AG08396 (cell line): ENCODE results near the gene TNF.

Source experiments
- DNase-seq: peaks from one replicate; pipeline ENCODE4 v3.0.0; 2012; ENCODE audit warnings: low spot score, mixed read lengths

Gene TNF

DNA sequence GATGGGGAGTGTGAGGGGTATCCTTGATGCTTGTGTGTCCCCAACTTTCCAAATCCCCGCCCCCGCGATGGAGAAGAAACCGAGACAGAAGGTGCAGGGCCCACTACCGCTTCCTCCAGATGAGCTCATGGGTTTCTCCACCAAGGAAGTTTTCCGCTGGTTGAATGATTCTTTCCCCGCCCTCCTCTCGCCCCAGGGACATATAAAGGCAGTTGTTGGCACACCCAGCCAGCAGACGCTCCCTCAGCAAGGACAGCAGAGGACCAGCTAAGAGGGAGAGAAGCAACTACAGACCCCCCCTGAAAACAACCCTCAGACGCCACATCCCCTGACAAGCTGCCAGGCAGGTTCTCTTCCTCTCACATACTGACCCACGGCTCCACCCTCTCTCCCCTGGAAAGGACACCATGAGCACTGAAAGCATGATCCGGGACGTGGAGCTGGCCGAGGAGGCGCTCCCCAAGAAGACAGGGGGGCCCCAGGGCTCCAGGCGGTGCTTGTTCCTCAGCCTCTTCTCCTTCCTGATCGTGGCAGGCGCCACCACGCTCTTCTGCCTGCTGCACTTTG, at the start of gene TNF:
TNF (plus strand) TSS at position 231 of the 567 bp plus-strand sequence; CDS start at position 408, 177 bp downstream.
- DNase-seq = no peak

DNA sequence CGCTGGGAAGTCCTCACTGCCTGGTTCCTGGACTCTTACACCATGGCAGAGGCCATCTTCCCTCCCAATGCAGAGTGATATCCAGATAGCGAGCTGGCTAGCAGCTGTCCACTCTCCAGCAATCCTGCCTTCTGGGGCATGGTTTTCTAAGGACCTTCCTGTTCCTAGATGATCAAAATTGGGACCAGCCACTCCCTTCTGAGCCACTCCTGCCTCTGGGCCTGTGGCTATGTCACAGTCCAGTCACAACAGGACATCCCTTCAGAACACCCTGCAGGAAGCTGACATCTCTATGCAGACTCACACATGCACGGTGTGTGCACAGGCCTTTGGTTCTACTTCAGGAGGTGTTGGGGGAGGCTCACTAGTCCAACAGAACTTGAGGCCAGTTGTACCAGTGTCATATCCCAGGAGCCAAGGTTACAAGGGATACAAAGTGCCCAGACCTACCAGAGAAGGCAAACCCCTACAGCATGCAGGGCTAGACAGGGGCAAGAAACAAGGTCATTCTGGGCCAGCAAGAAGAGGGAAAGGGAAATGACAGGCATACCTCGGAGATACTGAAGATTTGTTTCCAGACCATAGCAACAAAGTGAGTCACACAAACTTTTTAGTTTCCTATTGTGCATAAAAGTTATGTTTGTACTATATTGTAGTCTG, 49.3 kb upstream of the TNF start:
- no peak for DNase-seq

DNA sequence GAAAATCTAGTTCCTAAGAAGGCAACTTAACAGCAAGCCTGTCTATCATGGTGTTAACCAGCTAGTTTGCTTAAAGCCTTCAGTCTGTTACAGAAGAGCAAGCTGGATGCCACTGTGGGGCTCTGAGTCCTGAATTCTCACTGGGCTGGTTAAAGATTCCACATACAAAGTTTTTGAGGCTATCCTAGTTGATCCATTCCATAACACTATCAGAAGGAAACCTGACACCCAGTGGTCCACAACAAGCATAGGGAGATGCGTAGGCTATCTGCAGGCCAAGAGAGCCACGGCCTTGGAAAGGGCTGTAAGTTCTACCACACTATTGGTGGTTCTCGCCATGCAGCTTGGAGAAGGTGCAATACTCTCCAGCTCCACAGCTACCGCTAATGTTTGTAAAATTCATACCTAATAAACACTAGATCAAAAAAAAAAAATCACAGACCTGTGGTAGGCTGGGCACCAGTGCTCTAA, 47.0 kb upstream of the TNF start:
- no peak for DNase-seq

DNA sequence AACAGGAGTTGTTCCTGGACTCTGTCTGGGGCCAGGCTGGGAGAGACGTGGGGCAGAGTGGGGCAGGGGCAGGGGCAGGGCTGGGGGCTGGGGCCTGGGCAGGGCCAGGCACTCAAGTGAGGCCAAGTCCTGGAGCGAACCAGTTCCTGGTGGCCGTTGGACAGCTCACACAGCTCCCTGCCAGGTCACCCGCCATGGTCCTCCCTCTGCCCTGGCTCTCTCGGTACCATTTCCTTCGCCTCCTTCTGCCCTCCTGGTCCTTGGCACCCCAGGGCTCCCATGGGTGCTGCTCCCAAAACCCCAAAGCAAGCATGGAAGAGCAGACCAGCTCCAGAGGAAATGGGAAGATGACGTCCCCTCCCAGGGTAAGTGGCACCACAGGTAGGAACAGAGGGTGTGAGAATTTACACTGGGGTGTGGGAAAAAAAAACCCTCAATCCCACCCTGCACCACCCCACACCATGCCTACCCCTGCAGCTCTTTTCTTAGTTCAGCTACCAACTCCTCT, 46.5 kb upstream of the TNF start, which contains the start of gene MCCD1:
MCCD1 (plus strand) TSS at position 142 of the 508 bp plus-strand sequence; CDS start at position 195, 53 bp downstream.
- DNase-seq = no peak

DNA sequence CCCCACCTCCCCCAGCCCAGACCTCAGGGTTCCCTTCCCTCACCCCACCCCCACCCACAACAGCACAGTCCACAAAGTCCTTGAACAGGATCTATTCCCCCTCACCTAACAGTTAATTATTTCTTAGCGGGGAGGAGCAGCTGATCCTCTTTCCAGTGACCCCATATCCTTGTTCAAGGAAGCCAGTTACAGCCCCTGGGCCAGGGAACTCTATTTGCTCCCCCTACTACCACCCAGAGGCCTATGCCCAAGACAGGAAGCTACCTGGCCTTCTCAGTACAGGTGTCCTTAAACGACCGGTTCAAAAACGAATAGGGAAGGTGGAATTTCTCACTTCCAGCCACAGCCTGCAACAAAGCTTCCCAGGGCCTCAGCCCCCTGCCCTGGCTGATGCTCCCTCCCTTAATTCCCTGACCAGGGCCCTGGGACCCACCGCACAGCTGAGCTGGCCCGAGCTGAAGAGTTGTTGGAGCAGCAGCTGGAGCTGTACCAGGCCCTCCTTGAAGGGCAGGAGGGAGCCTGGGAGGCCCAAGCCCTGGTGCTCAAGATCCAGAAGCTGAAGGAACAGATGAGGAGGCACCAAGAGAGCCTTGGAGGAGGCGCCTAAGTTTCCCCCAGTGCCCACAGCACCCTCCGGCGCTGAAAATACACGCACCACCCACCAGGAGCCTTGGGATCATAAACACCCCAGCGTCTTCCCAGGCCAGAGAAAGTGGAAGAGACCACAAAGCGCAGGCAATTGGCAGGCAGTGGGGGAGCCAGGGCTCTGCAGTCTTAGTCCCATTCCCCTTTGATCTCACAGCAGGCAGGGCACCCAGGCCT, 45.8 kb upstream of the TNF start:
- DNase-seq = no peak

DNA sequence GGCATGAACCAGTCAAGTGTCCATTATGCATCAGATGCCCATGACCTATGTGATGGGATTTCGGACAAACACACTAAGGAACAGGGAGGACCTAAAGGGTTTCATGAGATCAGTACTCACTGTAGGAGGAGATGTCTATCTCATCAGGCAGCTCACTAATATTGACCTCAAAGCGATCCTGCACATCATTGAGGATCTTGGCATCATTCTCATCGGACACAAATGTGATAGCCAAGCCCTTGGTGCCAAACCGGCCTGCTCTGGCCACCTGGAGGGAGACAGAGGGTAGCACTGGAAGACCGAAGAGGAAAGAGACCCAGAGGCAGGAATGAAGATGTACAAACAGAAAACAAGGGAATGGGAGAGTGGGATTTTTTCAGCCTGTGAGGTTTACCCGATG, 44.7 kb upstream of the TNF start:
- no peak for DNase-seq

DNA sequence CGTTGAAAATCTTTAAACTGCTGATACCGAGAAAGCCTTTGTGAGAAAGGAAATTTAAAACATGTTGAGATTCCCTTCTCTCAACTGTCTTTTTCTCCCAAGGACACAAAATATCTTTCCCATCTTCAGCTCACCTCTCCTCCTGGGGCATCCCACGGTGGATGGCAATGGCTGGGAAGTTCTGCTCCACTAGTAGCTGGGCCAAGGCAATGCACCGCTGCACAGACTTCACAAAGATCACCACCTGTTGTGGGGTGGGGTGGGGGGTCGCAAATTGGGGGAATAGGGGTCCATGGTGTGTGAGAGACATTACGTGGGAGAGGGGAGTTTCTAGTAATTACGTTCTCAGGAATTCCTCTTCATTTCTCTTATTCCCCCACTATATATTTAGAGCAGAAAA, 44.2 kb upstream of the TNF start:
- DNase-seq = no peak

DNA sequence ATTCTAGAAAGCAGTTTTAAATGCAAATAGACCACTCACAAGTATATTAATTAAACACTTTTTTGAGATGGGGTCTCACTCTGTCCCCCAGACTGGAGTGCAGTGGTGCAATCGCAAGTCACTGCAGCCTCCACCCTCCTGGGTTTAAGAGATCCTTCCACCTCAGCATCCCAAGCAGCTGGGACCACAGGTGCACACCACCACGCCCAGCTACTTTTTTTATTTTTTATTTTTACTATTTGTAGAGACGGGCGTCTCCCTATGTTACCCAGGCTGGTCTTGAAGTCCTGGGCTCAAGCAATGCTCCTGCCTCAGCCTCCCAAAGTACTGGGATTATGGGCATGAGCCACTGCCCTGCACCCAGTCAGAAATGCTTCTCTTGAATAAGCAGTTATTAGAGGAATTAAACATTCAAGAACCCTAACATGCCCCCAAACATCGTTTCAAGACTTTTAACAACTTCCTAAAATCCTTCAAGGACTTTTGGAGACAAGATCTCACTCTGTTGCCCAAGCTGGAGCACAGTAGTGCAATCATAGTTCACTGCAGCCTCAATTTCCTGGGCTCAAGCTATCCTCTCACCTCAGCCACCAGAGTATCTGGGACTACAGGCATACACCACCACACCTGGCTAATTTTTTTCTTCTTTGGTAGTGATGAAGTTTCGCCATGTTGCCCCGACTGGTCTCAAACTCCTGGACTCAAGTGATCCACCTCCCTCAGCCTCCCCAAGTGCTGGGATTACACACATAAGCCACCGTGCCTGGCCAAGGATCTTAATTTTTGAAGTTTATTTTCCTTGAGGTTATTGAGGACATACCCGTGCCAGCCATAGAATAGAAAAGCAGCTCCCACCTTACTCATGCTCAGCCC, 43.4 kb upstream of the TNF start:
- DNase-seq = no peak

DNA sequence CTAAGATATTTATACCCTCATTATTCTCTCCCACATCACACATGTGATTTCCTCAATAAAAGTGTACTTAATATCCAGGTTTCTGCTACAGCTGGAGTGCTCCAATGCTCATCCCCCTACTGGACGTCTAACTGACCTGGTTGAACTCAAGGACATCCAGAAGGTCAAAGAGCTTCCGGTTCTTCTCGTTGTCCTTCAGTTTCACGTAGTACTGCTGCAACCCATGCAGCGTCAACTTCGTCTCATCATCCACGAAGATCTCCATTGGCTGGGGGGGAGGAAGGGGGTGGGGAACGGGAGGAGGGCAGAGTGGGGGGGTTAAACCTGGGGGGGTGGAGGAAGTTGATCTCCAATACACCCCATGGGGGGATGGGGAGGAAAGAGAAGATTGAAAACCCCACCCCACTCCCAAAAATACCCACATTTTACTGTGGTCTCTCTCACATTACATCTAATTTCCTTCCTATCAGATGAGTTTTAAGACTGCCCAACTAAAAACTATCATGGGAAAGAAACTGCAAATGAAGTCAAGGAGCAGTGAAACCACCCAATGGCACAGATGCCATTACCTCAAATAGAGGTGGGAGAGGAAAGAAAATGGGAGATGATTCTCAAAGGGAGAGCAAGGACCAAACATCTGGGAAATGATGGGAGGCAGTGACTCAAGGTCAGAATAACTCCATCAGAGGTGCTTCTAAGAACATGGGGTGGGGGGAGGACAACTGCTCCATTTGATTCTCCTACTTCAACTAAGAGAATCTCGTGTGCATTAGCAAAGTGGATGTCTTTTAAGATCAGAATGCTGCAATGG, 42.5 kb upstream of the TNF start:
- no peak for DNase-seq

DNA sequence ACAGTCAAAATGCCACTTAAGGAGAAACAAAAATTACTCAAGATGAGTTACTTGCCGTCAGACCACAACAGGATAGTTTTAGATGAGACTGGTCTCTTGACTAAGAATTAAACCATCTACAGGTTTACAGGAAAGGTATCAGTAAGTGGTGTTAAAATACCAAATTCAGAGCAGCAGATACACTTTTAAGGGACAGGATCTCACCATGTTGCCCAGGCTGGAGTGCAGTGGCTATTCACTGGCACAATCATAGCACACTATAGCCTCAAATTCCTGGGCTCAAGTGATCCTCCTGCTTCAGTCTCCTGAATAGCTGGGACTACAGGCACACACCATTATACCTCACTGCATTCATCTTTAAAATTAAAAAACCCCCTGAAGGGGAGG, 41.9 kb upstream of the TNF start:
- no peak for DNase-seq

DNA sequence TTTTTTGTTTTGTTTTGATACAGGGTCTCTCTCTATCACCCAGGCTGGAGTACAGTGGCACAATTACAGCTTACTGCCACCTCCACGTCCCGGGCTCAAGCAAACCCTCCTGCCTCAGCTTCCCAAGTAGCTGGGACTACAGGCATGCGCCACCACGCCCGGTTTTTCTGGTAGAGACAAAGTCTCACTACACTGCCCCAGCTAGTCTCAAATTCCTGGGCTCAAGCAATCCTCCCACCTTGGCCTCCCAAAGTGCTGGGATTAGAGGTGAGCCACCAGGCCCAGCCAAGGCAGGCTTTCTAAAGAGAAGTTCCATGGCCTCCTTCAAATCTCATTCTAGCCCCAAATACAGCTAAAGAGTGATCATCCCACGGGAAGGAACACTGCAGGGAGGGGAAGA, 41.4 kb upstream of the TNF start:
- DNase-seq = no peak

DNA sequence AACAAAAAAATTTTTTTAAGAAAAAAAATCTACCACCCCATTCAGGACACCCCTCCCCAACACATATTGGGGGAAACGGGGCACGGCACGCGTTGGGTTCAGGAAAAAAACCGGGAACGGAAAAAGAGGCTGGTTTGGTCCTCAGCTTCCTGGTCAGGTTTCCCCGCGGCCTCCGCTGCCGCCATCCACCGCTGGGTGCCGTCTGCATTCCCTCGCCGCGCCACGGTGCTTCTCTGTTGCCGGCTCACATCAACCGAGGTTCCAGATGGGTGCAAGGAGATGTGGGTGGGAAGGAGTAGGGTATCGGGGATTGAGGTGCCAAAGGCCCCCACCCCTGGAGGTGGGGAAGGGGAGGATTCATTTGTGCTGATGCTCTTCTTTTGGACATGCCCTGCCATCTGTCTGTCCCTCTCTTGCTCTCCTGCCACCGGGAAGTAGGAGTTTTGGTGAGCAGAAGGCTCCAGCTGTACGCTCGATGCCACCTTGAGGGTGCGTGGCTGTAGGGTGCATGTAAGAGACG, 40.8 kb upstream of the TNF start:
- DNase-seq = no peak

DNA sequence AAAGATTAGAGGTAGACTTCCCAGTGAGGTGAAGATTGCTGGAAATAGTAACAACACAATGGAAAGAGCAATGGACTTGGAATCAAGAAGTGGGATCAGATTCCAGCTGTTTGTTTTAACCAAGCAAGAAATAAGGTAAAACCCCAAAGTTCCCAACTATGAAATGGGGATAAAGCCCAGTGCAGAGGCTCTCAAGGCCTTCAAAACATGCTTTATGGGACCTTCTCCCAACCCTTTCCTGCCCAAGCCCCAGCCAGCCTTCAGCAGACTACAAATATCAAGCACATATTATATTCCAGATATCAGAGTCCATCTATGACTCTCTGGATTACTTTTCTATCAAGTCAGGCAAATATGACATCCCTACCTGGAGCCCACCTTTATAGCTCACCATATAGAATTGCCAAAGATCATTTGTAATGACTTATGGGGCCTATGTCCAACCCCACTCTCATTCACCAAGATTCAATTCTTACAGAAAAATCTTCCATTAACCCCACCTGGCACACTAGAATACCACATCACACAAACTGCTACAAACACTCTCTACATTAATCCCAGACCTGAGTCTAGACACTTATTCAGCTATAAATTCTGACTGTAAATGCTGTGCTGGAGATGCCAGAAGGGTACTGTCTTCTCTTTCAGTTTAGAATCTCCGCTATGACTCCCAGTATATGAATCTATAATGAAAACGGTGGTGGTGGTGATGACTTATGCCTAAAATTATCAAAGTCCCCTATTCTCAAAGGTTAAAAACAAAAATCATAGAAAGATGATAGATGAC, 39.6 kb upstream of the TNF start:
- no peak for DNase-seq

DNA sequence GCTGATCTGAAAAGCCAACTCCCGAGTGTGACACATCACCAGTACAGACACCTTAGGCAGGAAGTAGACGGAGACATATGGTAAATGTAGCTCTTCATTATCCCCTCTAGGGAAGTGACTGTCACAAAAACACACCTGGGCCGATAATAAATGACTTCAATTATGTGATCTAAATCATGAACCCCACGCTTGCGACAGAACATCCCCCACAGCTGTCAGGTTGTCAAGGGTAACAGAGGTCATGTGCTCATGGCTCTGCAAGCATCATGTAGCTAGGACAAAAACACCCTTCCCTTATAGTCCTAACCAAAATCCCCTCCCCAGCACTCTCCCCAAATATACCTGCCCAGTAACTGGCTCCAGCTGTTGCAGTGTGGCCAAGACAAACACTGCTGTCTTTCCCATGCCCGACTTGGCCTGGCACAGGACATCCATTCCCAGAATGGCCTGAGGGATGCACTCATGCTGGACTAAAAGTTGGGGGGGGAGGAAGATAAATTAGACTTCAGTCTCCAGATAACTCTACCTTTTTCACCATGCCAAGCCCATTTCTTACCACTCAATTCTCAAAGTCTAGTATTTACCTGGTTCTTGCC, 36.5 kb upstream of the TNF start:
- no peak for DNase-seq

DNA sequence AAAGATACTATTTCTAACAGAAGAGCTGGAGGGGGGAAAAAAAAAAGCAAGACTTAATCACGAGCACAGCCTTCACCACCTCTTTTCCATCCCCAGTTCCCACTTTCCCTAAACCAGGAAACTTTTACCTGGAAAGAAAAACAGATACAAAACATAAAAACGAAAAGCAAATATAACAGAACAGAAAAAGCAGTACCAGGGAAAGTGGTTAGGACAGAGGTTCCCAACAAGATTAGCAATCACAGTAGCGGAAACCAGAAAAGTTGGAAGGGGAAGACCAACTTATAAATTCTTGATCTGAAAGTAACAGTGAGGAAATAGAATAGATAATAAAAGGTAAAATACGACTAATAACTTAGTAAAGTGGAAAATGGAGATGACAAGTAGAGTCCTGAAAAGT, 34.7 kb upstream of the TNF start:
- DNase-seq = no peak

DNA sequence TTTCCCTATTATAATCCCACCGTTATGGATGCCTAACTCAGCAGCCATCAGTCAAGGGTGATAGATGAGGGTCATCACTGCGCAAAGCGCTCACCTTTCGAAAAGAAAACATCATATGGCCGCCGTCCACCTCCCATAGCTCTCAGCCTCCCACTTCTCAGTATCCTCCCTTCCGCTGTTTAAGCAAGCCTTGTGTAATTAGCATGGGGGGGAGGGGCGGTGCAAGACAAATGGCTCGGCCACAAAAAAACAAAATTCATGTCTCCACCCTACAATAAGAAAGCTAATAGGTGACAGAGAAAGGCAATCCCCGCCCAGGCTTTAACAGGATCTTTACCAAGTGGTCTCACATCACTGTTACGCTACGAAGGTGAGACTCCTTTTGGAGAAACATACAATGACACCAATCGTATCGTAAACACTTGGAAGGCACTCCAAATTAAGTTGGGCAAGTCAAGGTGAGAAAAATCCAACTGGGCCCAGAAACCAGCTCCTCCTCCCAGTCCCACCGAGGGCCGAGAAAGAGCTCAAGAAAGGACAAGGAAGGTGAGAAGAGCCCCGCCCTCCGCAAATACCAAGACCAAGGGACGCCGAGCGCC, 34.2 kb upstream of the TNF start:
- DNase-seq = peak; percentile 48

DNA sequence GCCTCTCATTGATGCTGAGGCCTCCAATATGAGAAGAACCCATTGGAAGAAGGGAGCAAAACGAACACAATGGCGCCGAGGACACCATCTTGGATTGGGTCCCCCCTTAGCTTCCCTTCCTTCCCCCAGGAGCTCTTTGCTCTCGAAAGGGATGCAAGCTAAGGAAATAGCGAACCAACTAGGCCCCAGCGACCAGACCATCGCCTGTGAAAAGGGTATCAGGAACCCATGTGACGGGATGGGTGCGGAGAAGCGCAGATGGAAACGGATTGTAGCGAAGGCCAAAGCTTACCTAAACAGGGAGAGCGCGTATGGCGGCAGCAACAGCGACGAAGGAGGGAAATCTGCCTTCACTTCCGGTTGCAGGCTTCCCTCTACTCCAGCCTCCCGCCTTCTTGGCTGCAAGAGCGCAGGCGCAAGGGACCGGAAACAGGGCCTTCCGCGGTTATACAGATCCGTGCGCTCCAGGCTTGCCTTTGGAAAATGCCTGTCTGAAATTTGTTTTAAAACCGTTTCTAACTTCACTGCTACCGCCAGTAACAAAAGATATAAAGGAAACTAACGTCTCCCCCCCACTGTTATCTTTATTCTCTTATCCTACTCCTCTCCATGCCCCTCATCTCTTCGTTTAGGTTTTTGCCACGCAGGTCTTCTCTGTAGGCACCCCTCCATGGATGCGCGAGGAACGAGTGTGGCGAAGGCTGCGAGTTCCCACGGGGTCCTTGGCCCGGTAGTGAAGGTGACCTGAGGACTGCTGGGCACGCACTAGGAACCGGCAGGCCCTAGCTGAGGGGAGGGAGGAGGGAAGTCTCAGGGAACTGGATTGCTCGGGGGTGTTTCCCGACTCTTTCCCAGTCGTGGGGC, 33.5 kb upstream of the TNF start, which contains the start of gene DDX39B:
DDX39B (minus strand) TSS at position 346 of the 864 bp plus-strand sequence. CDS start 1,471 bp downstream, outside the sequence.
- peak; percentile 96 for DNase-seq

DNA sequence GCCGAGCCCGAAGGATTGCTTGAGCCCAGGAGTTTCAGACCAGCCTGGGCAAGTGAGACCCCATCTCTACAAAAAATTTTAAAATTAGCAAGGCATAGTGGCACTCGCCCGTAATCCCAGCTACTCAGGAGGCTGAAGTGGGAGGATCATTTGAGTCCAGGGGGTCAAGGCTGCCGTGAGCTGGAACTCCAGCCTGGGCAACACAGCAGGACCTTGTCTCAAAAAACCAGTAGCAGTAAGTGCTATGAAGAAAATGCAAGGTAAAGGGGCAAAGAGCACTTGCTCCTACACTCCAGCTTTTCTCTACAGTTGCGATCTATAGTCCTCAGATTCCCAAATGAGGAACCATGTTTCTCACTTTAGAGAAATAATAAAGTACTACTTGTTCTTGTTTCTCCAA, 31.7 kb upstream of the TNF start:
- DNase-seq = no peak
